ENCODE data around the gene TENT5C.

DNA sequence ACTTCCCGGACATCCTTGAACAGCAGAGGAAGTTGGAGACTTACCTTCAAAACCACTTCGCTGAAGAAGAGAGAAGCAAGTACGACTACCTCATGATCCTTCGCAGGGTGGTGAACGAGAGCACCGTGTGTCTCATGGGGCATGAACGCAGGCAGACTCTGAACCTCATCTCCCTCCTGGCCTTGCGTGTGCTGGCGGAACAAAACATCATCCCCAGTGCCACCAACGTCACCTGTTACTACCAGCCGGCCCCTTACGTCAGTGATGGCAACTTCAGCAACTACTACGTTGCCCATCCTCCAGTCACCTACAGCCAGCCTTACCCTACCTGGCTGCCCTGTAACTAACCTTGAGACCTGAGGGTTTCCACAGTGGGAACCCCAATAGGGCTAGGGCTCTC is 17.9 kb downstream of the TENT5C start:
- TF ChIP-seq, protein P1, sequence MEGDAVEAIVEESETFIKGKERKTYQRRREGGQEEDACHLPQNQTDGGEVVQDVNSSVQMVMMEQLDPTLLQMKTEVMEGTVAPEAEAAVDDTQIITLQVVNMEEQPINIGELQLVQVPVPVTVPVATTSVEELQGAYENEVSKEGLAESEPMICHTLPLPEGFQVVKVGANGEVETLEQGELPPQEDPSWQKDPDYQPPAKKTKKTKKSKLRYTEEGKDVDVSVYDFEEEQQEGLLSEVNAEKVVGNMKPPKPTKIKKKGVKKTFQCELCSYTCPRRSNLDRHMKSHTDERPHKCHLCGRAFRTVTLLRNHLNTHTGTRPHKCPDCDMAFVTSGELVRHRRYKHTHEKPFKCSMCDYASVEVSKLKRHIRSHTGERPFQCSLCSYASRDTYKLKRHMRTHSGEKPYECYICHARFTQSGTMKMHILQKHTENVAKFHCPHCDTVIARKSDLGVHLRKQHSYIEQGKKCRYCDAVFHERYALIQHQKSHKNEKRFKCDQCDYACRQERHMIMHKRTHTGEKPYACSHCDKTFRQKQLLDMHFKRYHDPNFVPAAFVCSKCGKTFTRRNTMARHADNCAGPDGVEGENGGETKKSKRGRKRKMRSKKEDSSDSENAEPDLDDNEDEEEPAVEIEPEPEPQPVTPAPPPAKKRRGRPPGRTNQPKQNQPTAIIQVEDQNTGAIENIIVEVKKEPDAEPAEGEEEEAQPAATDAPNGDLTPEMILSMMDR (IDR thresholded peaks at IDR 0.05) = no peak
- TF ChIP-seq POLR2A (IDR thresholded peaks at IDR 0.05) = no peak
- TF ChIP-seq POLR2AphosphoS5 (IDR thresholded peaks at IDR 0.05) = no peak

All from breast epithelium (tissue), 3 donors.